SK-N-SH (cell line): ENCODE measurements around the gene PEX5. TPM values are rescaled to one million over a fixed set of nuclear protein-coding genes. Genes with fewer than 3 reads are reported as not detected.

Source experiments
- CTCF ChIA-PET: fragments of 300-600, 350-600 bp; formaldehyde crosslinking; extraction: SDS; loops from one replicate; lab custom pipeline; 2021; lab: Yijun Ruan, JAX
- POLR2A ChIA-PET: fragments of 350-600 bp; sonication (Branson Sonifier 250); formaldehyde crosslinking; extraction: SDS; loops from one replicate; lab custom pipeline; 2020; ENCODE audit warnings: antibody characterized with exemption, inconsistent platforms; lab: Yijun Ruan, JAX
- DNase-seq: peaks from one replicate; pipeline ENCODE4 v3.0.0; 2012
- H2AFZ ChIP-seq: fragments of 200-600 bp; sonication (generic); 2 replicates; pipeline ENCODE4 v1.8.1; 2016; ENCODE audit warnings: antibody characterized with exemption, mild to moderate bottlenecking, low read depth
- H3F3A ChIP-seq: fragments of 200-600 bp; sonication (generic); replicated peaks from 2 replicates; pipeline ENCODE3; 2016; ENCODE audit warnings: antibody characterized with exemption, mild to moderate bottlenecking; ENCODE audit not compliant: insufficient read depth
- H3K27ac ChIP-seq, 2 experiments: fragments of 200-500 bp in 1 of 2; fragments of 200-600 bp in 1 of 2; sonication (Bioruptor generic) in 1 of 2; sonication (generic), shearing (Covaris generic) in 1 of 2; 2 replicates each; pipeline versions ENCODE4 v1.5.1 to v1.6.1; 2014 to 2016; ENCODE audit warnings: low read depth in 2 of 2, inconsistent platforms in 1 of 2, low read length in 1 of 2, mild to moderate bottlenecking in 1 of 2, mixed read lengths in 1 of 2
- H3K27me3 ChIP-seq: fragments of 200-600 bp; sonication (generic), shearing (Covaris generic); 2 replicates; pipeline ENCODE4 v1.6.1; 2016; ENCODE audit warnings: mixed run types; ENCODE audit not compliant: insufficient read depth
- H3K36me3 ChIP-seq, 2 experiments: fragments of 200-500 bp in 1 of 2; fragments of 200-600 bp in 1 of 2; sonication (Bioruptor generic) in 1 of 2; sonication (generic) in 1 of 2; replicated peaks in 1 of 2; 2 replicates each; pipeline versions ENCODE3 to v1.5.1; 2014 to 2016; ENCODE audit warnings: low read length in 1 of 2, mild to moderate bottlenecking in 1 of 2; ENCODE audit not compliant: insufficient read depth in 2 of 2, control insufficient read depth in 1 of 2
- H3K4me1 ChIP-seq, 2 experiments: fragments of 200-500 bp in 1 of 2; fragments of 200-600 bp in 1 of 2; sonication (Bioruptor generic) in 1 of 2; sonication (generic), shearing (Covaris generic) in 1 of 2; 2 replicates each; pipeline versions ENCODE4 v1.5.1 to v1.6.1; 2014 to 2016; ENCODE audit warnings: low read depth in 1 of 2, low read length in 1 of 2, mixed run types in 1 of 2; ENCODE audit not compliant: insufficient read depth in 2 of 2, control insufficient read depth in 1 of 2
- H3K4me2 ChIP-seq: fragments of 200-600 bp; sonication (generic), shearing (Covaris generic); 2 replicates; pipeline ENCODE4 v1.6.1; 2017; ENCODE audit warnings: mixed run types
- H3K4me3 ChIP-seq, 2 experiments: fragments of 200-500 bp in 1 of 2; fragments of 200-600 bp in 1 of 2; sonication (Bioruptor generic) in 1 of 2; sonication (generic), shearing (Covaris generic) in 1 of 2; 2 replicates each; pipeline versions ENCODE4 v1.5.1 to v1.8.1; 2014 to 2016; ENCODE audit warnings: low read depth in 2 of 2, inconsistent platforms in 1 of 2, low read length in 1 of 2, mild to moderate bottlenecking in 1 of 2, mixed read lengths in 1 of 2, moderate library complexity in 1 of 2
- H3K79me2 ChIP-seq: fragments of 200-600 bp; sonication (generic); 2 replicates; pipeline ENCODE4 v1.8.1; 2017; ENCODE audit warnings: mild to moderate bottlenecking; ENCODE audit not compliant: insufficient read depth
- H3K9ac ChIP-seq: fragments of 200-600 bp; sonication (generic); 2 replicates; pipeline ENCODE4 v1.6.1; 2017; ENCODE audit warnings: mixed run types
- H3K9me2 ChIP-seq: fragments of 200-600 bp; sonication (generic); 2 replicates; pipeline ENCODE4 v1.6.1; 2017; ENCODE audit warnings: mixed run types
- H3K9me3 ChIP-seq: fragments of 200-600 bp; sonication (generic); 2 replicates; pipeline ENCODE4 v1.6.1; 2017; ENCODE audit warnings: mixed run types, mild to moderate bottlenecking, moderate library complexity
- H4K20me1 ChIP-seq: fragments of 200-600 bp; sonication (generic); 2 replicates; pipeline ENCODE4 v1.6.1; 2017; ENCODE audit warnings: mild to moderate bottlenecking, mixed run types; ENCODE audit not compliant: insufficient read depth
- CHD2 ChIP-seq: fragments of 150-350 bp; IDR thresholded peaks from 2 replicates; pipeline ENCODE4 v1.6.1; 2018; ENCODE audit warnings: low read length; ENCODE audit not compliant: partially characterized antibody
- ELF1 ChIP-seq: IDR thresholded peaks from 2 replicates; pipeline ENCODE4 v1.4.0; 2012
- EP300 ChIP-seq, 2 experiments: IDR thresholded peaks; 2 replicates each; pipeline versions ENCODE4 v1.4.0 to v1.6.1; 2012; ENCODE audit warnings: borderline replicate concordance in 1 of 2, low read depth in 1 of 2, low read length in 1 of 2
- FOXJ3 ChIP-seq: sonication (generic); formaldehyde crosslinking; IDR thresholded peaks from 2 replicates; pipeline ENCODE4 v1.5.1; 2020; ENCODE audit warnings: mild to moderate bottlenecking, missing genetic modification reagents
- GABPA ChIP-seq: IDR thresholded peaks from 2 replicates; pipeline ENCODE4 v1.4.0; 2012; ENCODE audit warnings: low read depth, mild to moderate bottlenecking
- MEF2A ChIP-seq: IDR thresholded peaks from 2 replicates; pipeline ENCODE4 v1.4.0; 2012; ENCODE audit warnings: low read depth, borderline replicate concordance
- NRF1 ChIP-seq: IDR thresholded peaks from 2 replicates; pipeline ENCODE4 v1.6.1; 2012; ENCODE audit warnings: low read depth, mild to moderate bottlenecking, low read length
- RAD21 ChIP-seq: IDR thresholded peaks from 2 replicates; pipeline ENCODE4 v1.6.1; 2012; ENCODE audit warnings: mild to moderate bottlenecking, low read length
- RCOR1 ChIP-seq: fragments of 150-350 bp; IDR thresholded peaks from 2 replicates; pipeline ENCODE4 v1.6.1; 2017; ENCODE audit warnings: antibody characterized with exemption, low read length
- SIN3A ChIP-seq: IDR thresholded peaks from 2 replicates; pipeline ENCODE4 v1.6.1; 2012; ENCODE audit warnings: low read depth, mild to moderate bottlenecking, low read length, moderate library complexity, borderline replicate concordance
- YY1 ChIP-seq: IDR thresholded peaks from 2 replicates; pipeline ENCODE4 v1.4.0; 2012; ENCODE audit warnings: low read depth, mild to moderate bottlenecking
- WGBS: methylation state at CpG from one replicate; pipeline ENCODE4 v1.1.6; 2017; ENCODE audit warnings: low lambda C conversion rate; 5-methylcytosine and 5-hydroxymethylcytosine counted together
- polyA plus RNA-seq, 3 experiments: library from polyadenylated mRNA; depleted of rRNA; stranded (reverse); fragments of >200 nt; gene quantifications; 2 replicates each; pipeline ENCODE4 v1.2.3, GENCODE V29; 2012
- TF ChIP-seq, protein P1 (sequence below): IDR thresholded peaks from 2 replicates; pipeline ENCODE4 v1.6.1; 2012; ENCODE audit warnings: mild to moderate bottlenecking, low read depth, low read length, moderate library complexity
- TF ChIP-seq, protein P2 (sequence below): IDR thresholded peaks from 2 replicates; pipeline ENCODE4; 2012

The PEX5 gene
- polyA plus RNA-seq, 1 of the 3 experiments (the other 2 are of a cell fraction) = 22.6 TPM

DNA sequence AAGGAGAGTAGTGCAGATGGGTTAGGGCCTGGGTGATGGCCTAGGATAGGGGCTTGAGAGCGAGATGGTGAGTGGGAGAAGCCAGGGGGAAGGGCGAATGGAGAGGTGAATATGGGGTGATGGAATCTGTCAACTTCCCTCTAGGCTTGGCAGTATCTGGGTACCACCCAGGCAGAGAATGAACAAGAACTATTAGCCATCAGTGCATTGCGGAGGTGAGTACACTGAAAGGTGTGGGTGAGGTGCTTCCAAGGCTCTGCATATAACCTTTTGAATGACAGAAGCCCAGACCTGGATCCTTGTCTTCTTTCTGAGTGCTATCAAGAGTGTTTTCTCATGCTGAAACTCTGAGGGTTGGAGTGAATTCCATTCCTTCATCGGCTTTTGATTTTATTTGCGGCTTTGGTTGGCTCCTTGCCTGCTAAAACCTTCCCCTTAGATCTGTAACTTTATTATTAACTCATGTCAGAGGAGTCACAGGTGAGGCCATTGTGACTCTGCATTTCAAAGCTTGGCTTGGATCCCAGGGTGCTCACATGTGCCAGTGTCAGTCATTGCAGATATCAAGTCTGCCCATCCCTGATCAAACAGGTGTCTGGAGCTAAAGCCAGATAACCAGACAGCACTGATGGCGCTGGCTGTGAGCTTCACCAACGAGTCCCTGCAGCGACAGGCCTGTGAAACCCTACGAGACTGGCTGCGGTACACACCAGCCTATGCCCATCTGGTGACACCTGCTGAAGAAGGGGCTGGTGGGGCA is 18.6 kb downstream of the PEX5 start:
- H3K79me2 ChIP-seq = no peaks in the 10 kb centered on the region
- no peak overlapping the region for H3K4me3 ChIP-seq
- ChIA-PET POLR2A (no interaction called here), CTCF (interaction anchor here (1.5 to 2.1 kb wide), 4 partner anchors 11 to 431 kb away, joined by 4 to 8 read pairs (median 4); no protein-coding TSS in a partner anchor)
- no peaks in the 10 kb centered on the region for H3K27me3 ChIP-seq
- 0 out of 2 replicates have a peak, but pooled peaks cover 4% of the 10 kb centered on the region for H3K9me3 ChIP-seq
- no peaks in the 10 kb centered on the region for H4K20me1 ChIP-seq
- no peaks in the 10 kb centered on the region for H3K9me2 ChIP-seq
- H3K27ac ChIP-seq = no peak overlapping the region
- no peaks in the 10 kb centered on the region for H3F3A ChIP-seq
- no peak overlapping the region for H2AFZ ChIP-seq
- no peak overlapping the region for H3K9ac ChIP-seq
- TF ChIP-seq, protein P1, sequence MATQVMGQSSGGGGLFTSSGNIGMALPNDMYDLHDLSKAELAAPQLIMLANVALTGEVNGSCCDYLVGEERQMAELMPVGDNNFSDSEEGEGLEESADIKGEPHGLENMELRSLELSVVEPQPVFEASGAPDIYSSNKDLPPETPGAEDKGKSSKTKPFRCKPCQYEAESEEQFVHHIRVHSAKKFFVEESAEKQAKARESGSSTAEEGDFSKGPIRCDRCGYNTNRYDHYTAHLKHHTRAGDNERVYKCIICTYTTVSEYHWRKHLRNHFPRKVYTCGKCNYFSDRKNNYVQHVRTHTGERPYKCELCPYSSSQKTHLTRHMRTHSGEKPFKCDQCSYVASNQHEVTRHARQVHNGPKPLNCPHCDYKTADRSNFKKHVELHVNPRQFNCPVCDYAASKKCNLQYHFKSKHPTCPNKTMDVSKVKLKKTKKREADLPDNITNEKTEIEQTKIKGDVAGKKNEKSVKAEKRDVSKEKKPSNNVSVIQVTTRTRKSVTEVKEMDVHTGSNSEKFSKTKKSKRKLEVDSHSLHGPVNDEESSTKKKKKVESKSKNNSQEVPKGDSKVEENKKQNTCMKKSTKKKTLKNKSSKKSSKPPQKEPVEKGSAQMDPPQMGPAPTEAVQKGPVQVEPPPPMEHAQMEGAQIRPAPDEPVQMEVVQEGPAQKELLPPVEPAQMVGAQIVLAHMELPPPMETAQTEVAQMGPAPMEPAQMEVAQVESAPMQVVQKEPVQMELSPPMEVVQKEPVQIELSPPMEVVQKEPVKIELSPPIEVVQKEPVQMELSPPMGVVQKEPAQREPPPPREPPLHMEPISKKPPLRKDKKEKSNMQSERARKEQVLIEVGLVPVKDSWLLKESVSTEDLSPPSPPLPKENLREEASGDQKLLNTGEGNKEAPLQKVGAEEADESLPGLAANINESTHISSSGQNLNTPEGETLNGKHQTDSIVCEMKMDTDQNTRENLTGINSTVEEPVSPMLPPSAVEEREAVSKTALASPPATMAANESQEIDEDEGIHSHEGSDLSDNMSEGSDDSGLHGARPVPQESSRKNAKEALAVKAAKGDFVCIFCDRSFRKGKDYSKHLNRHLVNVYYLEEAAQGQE = no peak
- TF ChIP-seq EP300 (IDR thresholded peaks at IDR 0.05; ENCODE audit: borderline replicate concordance in 1 of 2, low read depth in 1 of 2, low read length in 1 of 2) (no peak), CHD2 (no peak), YY1 (no peak), MEF2A (no peak), SIN3A (no peak), RCOR1 (no peak), ELF1 (no peak)
- H3K4me1 ChIP-seq = no peaks in the 10 kb centered on the region
- peaks cover 63 to 83% of the 10 kb centered on the region in 2 experiments for H3K36me3 ChIP-seq
- H3K4me2 ChIP-seq = no peak overlapping the region
- no peak for DNase-seq
- WGBS = 96% methylated on average over 5 of the region's 10 CpGs

DNA sequence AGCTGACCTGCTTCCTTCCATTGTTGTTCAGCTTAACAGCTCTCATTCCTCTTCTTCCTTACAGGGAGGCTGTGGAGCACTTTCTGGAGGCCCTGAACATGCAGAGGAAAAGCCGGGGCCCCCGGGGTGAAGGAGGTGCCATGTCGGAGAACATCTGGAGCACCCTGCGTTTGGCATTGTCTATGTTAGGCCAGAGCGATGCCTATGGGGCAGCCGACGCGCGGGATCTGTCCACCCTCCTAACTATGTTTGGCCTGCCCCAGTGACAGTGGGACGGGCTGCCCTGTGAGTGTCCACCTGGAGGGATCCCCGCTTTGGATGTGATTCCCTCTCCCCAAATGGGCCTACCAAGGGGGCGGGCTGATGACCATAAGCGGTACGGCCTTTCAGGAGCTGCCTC is 20.5 kb downstream of the PEX5 start:
- no peaks in the 10 kb centered on the region for H3K9me2 ChIP-seq
- no peak for DNase-seq
- CTCF ChIA-PET = interaction anchor here (0.6 to 2.1 kb wide), 6 partner anchors 9 to 429 kb away, joined by 3 to 6 read pairs (median 4); no protein-coding TSS in a partner anchor
- no peak overlapping the region for H2AFZ ChIP-seq
- no peak for TF ChIP-seq GABPA
- TF ChIP-seq SIN3A = no peak
- TF ChIP-seq NRF1 = no peak
- TF ChIP-seq, protein P2, sequence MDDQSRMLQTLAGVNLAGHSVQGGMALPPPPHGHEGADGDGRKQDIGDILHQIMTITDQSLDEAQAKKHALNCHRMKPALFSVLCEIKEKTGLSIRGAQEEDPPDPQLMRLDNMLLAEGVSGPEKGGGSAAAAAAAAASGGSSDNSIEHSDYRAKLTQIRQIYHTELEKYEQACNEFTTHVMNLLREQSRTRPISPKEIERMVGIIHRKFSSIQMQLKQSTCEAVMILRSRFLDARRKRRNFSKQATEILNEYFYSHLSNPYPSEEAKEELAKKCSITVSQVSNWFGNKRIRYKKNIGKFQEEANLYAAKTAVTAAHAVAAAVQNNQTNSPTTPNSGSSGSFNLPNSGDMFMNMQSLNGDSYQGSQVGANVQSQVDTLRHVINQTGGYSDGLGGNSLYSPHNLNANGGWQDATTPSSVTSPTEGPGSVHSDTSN = no peak
- TF ChIP-seq, protein P1 = no peak
- no peak for TF ChIP-seq FOXJ3 (CRISPR knock-in tag)
- no peak for TF ChIP-seq RCOR1
- no peak for TF ChIP-seq RAD21
- TF ChIP-seq, all 33 proteins: peak for 0
- Histone ChIP-seq H3K9me3 (0 out of 2 replicates have a peak, but pooled peaks cover 4% of the 10 kb centered on the region), H3K79me2 (no peaks in the 10 kb centered on the region), H3K9ac (no peak overlapping the region), H3K27ac (no peak overlapping the region), H3K4me3 (no peak overlapping the region), H3K4me2 (no peak overlapping the region), H3K4me1 (no peaks in the 10 kb centered on the region), H3F3A (no peaks in the 10 kb centered on the region), H3K36me3 (peaks cover 53 to 64% of the 10 kb centered on the region in 2 experiments), H4K20me1 (no peaks in the 10 kb centered on the region), H3K27me3 (no peaks in the 10 kb centered on the region)
- WGBS = 97% methylated on average over 11 of the region's 14 CpGs
- POLR2A ChIA-PET = interaction anchor here (0.7 kb wide), 1 partner anchor 16 kb away, joined by 3 read pairs; no protein-coding TSS in a partner anchor
